ENCODE measurements around the gene NME3. TPM values are rescaled to one million over a fixed set of nuclear protein-coding genes. Genes with fewer than 3 reads are reported as not detected.

Gene NME3
- total and polyA plus RNA-seq, 3 donors from 2014 or later = 29.3 to 119 (median 100) TPM

DNA sequence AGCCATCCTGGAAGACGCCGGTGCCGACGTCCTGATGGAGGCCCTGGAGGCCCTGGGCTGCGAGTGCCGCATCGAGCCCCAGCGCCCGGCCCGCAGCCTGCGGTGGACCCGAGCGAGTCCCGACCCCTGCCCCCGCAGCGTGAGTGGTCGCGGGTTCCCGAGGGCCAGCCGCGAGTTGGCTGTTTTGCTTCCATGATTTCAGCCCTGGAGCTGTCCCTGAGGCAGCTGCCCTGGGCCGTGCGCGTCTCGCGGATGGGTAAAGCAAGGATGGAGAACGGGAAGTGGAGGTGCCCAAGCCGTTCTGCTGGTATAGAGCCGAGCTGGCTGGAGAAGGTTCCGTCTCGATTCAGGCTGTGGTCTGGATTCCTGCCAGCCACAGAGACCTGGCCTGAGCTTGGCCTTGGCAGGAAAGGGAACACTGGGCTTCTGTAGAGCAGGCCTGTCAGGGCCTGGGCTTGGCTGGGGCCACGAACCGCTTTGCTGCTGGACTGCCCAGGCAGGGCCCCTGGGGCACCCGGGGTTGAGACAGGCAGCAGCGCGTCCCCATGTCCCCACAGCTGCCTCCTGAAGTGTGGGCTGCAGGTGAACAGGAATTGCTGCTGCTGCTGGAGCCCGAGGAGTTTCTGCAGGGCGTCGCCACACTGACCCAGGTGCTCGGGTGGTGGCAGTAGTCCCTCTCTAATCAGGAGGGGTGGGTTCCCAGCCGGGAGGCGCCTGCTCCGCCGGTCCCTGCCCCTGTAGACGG lies 2.5 kb upstream of the NME3 start:
- H3K4me1 ChIP-seq = peaks cover 27% of the 10 kb centered on the region
- H3K4me3 ChIP-seq = peak overlapping the region; percentile 86
- H3K27me3 ChIP-seq = no peaks in the 10 kb centered on the region
- H3K36me3 ChIP-seq (ENCODE audit: low read depth, missing control alignments) = no peaks in the 10 kb centered on the region
- DNase-seq = no peak
- H3K9me3 ChIP-seq = no peaks in the 10 kb centered on the region
- intact Hi-C loops (cut with DNase I; ENCODE audit: low total_unique reads) = no loop called here
- WGBS, 2 donors = 13 to 15% methylated on average over 6 to 37 of the region's 45 CpGs
- TF ChIP-seq POLR2A (IDR thresholded peaks at IDR 0.05) = no peak
- no peak for TF ChIP-seq CTCF (IDR thresholded peaks at IDR 0.05)
- peak overlapping the region; percentile 73 to 87 for H3K27ac ChIP-seq

DNA sequence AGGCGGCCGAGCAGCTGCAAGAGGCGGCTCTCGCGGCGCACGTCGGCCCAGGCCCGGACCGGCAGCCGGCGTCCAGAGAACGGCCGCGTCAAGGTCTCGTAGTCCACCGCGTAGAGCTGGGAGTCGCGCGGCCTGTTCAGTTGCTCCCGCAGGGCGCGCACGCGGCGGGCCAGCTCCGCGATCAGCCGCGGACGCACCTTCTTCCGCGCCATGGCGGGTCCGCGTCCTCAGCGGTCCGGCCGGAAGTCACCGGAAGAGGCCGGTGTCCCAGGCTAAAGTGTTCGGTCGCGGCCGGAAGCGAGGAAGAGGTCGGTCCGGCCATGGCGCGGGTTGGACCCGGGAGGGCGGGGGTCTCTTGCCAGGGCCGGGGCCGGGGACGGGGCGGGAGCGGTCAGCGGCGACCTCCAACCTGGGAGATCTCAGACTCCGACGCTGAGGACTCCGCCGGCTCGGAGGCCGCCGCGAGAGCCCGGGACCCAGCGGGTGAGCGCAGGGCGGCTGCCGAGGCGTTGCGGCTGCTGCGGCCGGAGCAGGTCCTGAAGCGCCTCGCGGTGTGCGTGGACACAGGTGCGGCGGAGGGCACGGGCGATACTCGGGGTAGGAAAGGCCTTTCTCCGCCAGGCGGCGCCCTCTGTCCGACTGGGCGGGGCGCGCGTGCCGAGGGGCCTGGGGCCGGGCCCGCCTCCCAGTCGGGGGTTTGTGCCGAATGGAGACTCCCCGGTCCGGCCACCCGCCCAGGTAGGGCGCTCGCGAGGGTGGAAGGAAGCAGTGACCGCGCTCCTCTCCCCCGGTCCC lies 1.8 kb upstream of the NME3 start, which contains the start of gene MRPS34:
Gene MRPS34, minus strand, starts transcription at position 227 of the 795 bp plus-strand sequence. Its CDS starts 15 bp downstream, at position 212.
- peaks cover 27% of the 10 kb centered on the region for H3K4me1 ChIP-seq

DNA sequence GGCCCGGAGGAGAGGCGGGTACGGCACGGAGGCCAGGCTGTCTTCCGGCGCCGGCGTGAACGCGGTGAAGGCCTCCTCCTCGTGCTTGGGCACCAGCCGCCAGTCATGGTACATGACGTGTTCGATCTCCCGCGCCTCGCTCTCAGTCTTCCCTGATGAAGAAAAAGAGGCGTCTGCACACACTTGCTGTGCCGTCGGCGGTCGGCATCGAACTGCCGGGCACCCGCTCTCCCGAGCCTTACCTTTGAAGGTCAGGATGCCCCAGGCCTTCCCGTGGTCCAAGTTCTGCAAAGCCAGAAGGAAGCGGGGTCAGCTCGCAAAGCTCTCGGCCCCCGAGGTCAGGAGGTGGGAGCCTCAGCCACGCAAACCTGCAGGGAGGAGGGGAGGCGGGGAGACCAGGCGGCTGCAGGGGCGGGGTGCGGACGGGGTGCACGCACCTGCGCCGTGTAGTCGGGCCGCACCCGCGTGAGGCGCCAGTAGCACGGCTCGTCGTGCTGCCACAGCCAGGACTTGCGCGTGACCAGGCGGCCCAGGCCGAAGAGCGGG lies 1.1 kb upstream of the NME3 start, which contains the start of gene EME2:
Gene EME2, plus strand, starts transcription at position 449 of the 546 bp plus-strand sequence. CDS start 418 bp downstream, outside the sequence.
- WGBS, 2 donors = 0% methylated on average over 12 to 53 of the region's 53 CpGs
- DNase-seq = no peak
- H3K27me3 ChIP-seq = no peaks in the 10 kb centered on the region
- intact Hi-C loops (cut with DNase I; ENCODE audit: low total_unique reads) = no loop called here
- H3K9me3 ChIP-seq = no peaks in the 10 kb centered on the region
- H3K4me1 ChIP-seq = peaks cover 27% of the 10 kb centered on the region
- peak within 1 kb of the TSS; percentile 86 for H3K4me3 ChIP-seq
- H3K27ac ChIP-seq = peak within 1 kb of the TSS; percentile 73 to 87
- TF ChIP-seq POLR2A (IDR thresholded peaks at IDR 0.05) (no peak), CTCF (IDR thresholded peaks at IDR 0.05) (no peak)
- no peaks in the 10 kb centered on the region for H3K36me3 ChIP-seq (ENCODE audit: low read depth, missing control alignments)

More for the DNA sequence above, 1.8 kb upstream of the NME3 start, which contains the start of gene MRPS34:
- Histone ChIP-seq H3K27ac (peak within 1 kb of the TSS; percentile 73 to 87), H3K27me3 (no peaks in the 10 kb centered on the region), H3K9me3 (no peaks in the 10 kb centered on the region), H3K4me3 (peak within 1 kb of the TSS; percentile 86), H3K36me3 (ENCODE audit: low read depth, missing control alignments) (no peaks in the 10 kb centered on the region)
- DNase-seq = peak; percentile 85
- 0% methylated on average over 56 of the region's 108 CpGs; no CpG with 5 or more reads in 1 of the 2 donors for WGBS, 2 donors
- intact Hi-C loops (cut with DNase I; ENCODE audit: low total_unique reads) = no loop called here
- TF ChIP-seq CTCF (IDR thresholded peaks at IDR 0.05) (peak; percentile 54 to 76 (median 74)), POLR2A (IDR thresholded peaks at IDR 0.05) (no peak)

DNA sequence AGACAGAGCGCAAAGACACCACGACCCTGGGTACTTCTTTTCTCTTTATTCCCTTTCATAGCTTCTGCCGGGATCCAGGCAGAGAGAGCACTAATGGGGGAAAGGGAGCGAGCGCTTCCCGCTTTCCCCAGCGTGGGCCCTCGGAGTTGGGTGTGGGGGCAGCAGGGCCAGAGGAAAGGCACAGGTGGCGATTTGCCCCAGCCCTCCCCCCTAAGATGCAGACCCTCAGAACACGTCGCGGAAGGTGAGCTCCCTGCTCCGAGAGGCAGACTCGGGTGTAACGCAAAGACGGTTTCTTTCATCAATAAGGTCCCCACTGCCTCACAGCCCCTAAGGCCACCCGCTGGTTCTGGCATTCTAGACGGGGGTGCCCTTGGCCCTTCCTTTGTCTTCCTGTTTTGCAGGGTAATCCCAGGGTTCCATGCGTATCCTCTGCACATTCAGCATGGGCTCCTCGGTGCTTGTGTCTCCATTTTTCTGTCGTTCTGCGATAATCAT lies 570 bp upstream of the NME3 start:
- Histone ChIP-seq H3K4me1 (peaks cover 27% of the 10 kb centered on the region), H3K4me3 (peak overlapping the region; percentile 86), H3K27me3 (no peaks in the 10 kb centered on the region), H3K9me3 (no peaks in the 10 kb centered on the region), H3K36me3 (ENCODE audit: low read depth, missing control alignments) (no peaks in the 10 kb centered on the region), H3K27ac (peak overlapping the region; percentile 73 to 87)
- intact Hi-C loops (cut with DNase I; ENCODE audit: low total_unique reads) = no loop called here
- TF ChIP-seq POLR2A (IDR thresholded peaks at IDR 0.05) (no peak), CTCF (IDR thresholded peaks at IDR 0.05) (no peak)
- no peak for DNase-seq
- WGBS, 2 donors = 6 to 7% methylated on average over 17 to 22 of the region's 22 CpGs

Data from testis (tissue), 3 donors.